H9 (cell line): Measurements from ENCODE around the gene OXCT1. TPM values are rescaled to one million over a fixed set of nuclear protein-coding genes. Genes with fewer than 3 reads are reported as not detected.

ENCODE experiments used
- DNase-seq: peaks from one replicate; pipeline ENCODE4 v3.0.0-alpha.2; 2017
- H2AFZ ChIP-seq: one replicate; pipeline ENCODE4 v1.6.1; 2013; ENCODE audit warnings: mild to moderate bottlenecking, low read length, control low read depth, moderate library complexity
- H2AK5ac ChIP-seq: 2 replicates; pipeline ENCODE4 v1.6.1; 2013; ENCODE audit warnings: low read length, control low read depth, mixed read lengths; ENCODE audit not compliant: insufficient read length
- H2BK120ac ChIP-seq: one replicate; pipeline ENCODE4 v1.6.1; 2013; ENCODE audit warnings: low read depth, mild to moderate bottlenecking, low read length, control low read depth, inconsistent platforms; ENCODE audit not compliant: poor library complexity, severe bottlenecking
- H2BK12ac ChIP-seq: 2 replicates; pipeline ENCODE4 v1.6.1; 2013; ENCODE audit warnings: low read length, control low read depth, mixed read lengths, low read depth; ENCODE audit not compliant: insufficient read length
- H2BK15ac ChIP-seq: 2 replicates; pipeline ENCODE4 v1.6.1; 2013; ENCODE audit warnings: low read depth, low read length, control low read depth
- H2BK20ac ChIP-seq: one replicate; pipeline ENCODE4 v1.6.1; 2013; ENCODE audit warnings: low read depth, mild to moderate bottlenecking, low read length, control low read depth, inconsistent platforms; ENCODE audit not compliant: poor library complexity, severe bottlenecking
- H2BK5ac ChIP-seq: 2 replicates; pipeline ENCODE4 v1.6.1; 2013; ENCODE audit warnings: low read length, control low read depth, mixed read lengths; ENCODE audit not compliant: insufficient read length
- H3K14ac ChIP-seq: 2 replicates; pipeline ENCODE4 v1.6.1; 2013; ENCODE audit warnings: low read length, control low read depth; ENCODE audit not compliant: insufficient read depth
- H3K18ac ChIP-seq: 2 replicates; pipeline ENCODE4 v1.6.1; 2013; ENCODE audit warnings: low read depth, mild to moderate bottlenecking, mixed read lengths, low read length, control low read depth; ENCODE audit not compliant: insufficient read length
- H3K23ac ChIP-seq: 2 replicates; pipeline ENCODE4 v1.6.1; 2013; ENCODE audit warnings: low read length, control low read depth, mixed read lengths, low read depth; ENCODE audit not compliant: insufficient read length
- H3K23me2 ChIP-seq: 2 replicates; pipeline ENCODE4 v1.6.1; 2013; ENCODE audit warnings: low read depth, mild to moderate bottlenecking, mixed read lengths, low read length, control low read depth; ENCODE audit not compliant: insufficient read length, poor library complexity, severe bottlenecking
- H3K27ac ChIP-seq: 2 replicates; pipeline ENCODE4 v1.5.1; 2013; ENCODE audit warnings: low read length, control low read depth, mixed read lengths, low read depth; ENCODE audit not compliant: insufficient read length
- H3K27me3 ChIP-seq: 2 replicates; pipeline ENCODE4 v1.6.1; 2013; ENCODE audit warnings: low read length, control low read depth, inconsistent platforms; ENCODE audit not compliant: insufficient read depth
- H3K4ac ChIP-seq: 2 replicates; pipeline ENCODE4 v1.6.1; 2013; ENCODE audit warnings: low read depth, mild to moderate bottlenecking, control low read depth, inconsistent platforms, low read length, moderate library complexity
- H3K4me1 ChIP-seq: 2 replicates; pipeline ENCODE4 v1.6.1; 2013; ENCODE audit warnings: low read length, control low read depth, inconsistent platforms; ENCODE audit not compliant: insufficient read depth
- H3K4me2 ChIP-seq: 2 replicates; pipeline ENCODE4 v1.6.1; 2013; ENCODE audit warnings: low read length, control low read depth, mixed read lengths; ENCODE audit not compliant: insufficient read length, insufficient read depth
- H3K56ac ChIP-seq: 2 replicates; pipeline ENCODE4 v1.6.1; 2013; ENCODE audit warnings: low read depth, mild to moderate bottlenecking, mixed read lengths, low read length, control low read depth; ENCODE audit not compliant: insufficient read length
- H3K79me1 ChIP-seq: 2 replicates; pipeline ENCODE4 v1.6.1; 2013; ENCODE audit warnings: low read depth, mild to moderate bottlenecking, moderate library complexity, low read length, control low read depth, inconsistent platforms; ENCODE audit not compliant: insufficient read depth, poor library complexity, severe bottlenecking
- H3K79me2 ChIP-seq: 2 replicates; pipeline ENCODE4 v1.6.1; 2013; ENCODE audit warnings: low read length, control low read depth, inconsistent platforms; ENCODE audit not compliant: insufficient read depth
- H3K9ac ChIP-seq: 2 replicates; pipeline ENCODE4 v1.6.1; 2013; ENCODE audit warnings: low read length, control low read depth, mixed read lengths; ENCODE audit not compliant: insufficient read length; ENCODE audit errors: extremely low read depth
- H3K9me3 ChIP-seq: one replicate; pipeline ENCODE4 v1.6.1; 2013; ENCODE audit warnings: low read depth, low read length, inconsistent platforms; ENCODE audit not compliant: control insufficient read depth
- H3T11ph ChIP-seq: one replicate; pipeline ENCODE4 v1.6.1; 2013; ENCODE audit warnings: mild to moderate bottlenecking, low read length, control low read depth, inconsistent platforms
- H4K20me1 ChIP-seq: one replicate; pipeline ENCODE4 v1.6.1; 2013; ENCODE audit not compliant: control insufficient read depth, insufficient read length, insufficient read depth
- H4K5ac ChIP-seq: 2 replicates; pipeline ENCODE4 v1.6.1; 2013; ENCODE audit warnings: low read depth, mild to moderate bottlenecking, mixed read lengths, low read length, control low read depth; ENCODE audit not compliant: insufficient read length
- H4K8ac ChIP-seq: replicated peaks from 2 replicates; pipeline ENCODE4 v1.6.1; 2013; ENCODE audit warnings: low read length, control low read depth, mixed read lengths, low read depth; ENCODE audit not compliant: insufficient read length
- H4K91ac ChIP-seq: 2 replicates; pipeline ENCODE4 v1.6.1; 2013; ENCODE audit warnings: low read depth, mild to moderate bottlenecking, moderate library complexity, mixed read lengths, low read length, control low read depth; ENCODE audit not compliant: insufficient read length
- H3K27ac Mint-ChIP-seq, 3 experiments: 2 replicates in 2 of 3; 3 replicates in 1 of 3; pipeline ENCODE4 v1.8.0; 2020 to 2021; ENCODE audit warnings: mixed read lengths in 3 of 3, mild to moderate bottlenecking in 1 of 3, moderate library complexity in 1 of 3
- H3K27me3 Mint-ChIP-seq: 2 replicates; pipeline ENCODE4 v1.8.0; 2021; ENCODE audit warnings: low read depth, mild to moderate bottlenecking, moderate library complexity, mixed read lengths
- H3K36me3 Mint-ChIP-seq, 3 experiments: 2 replicates in 2 of 3; 3 replicates in 1 of 3; pipeline ENCODE4 v1.8.0; 2020 to 2021; ENCODE audit warnings: low read depth in 3 of 3, mixed read lengths in 3 of 3; ENCODE audit not compliant: insufficient read depth in 1 of 3
- H3K4me1 Mint-ChIP-seq, 2 experiments: 2 replicates each; pipeline ENCODE4 v1.8.0; 2020; ENCODE audit warnings: mixed read lengths in 2 of 2
- H3K4me3 Mint-ChIP-seq, 2 experiments: 2 replicates in 1 of 2; 3 replicates in 1 of 2; pipeline ENCODE4 v1.8.0; 2020 to 2021; ENCODE audit warnings: mild to moderate bottlenecking in 2 of 2, mixed read lengths in 2 of 2, moderate library complexity in 1 of 2
- H3K9me3 Mint-ChIP-seq, 2 experiments: 2 replicates in 1 of 2; 3 replicates in 1 of 2; pipeline ENCODE4 v1.8.0; 2020; ENCODE audit warnings: mild to moderate bottlenecking in 2 of 2, mixed read lengths in 2 of 2, moderate library complexity in 1 of 2
- WGBS: extraction: QIAGEN DNeasy Blood & Tissue Kit; methylation state at CpG from one replicate; pipeline ENCODE4 v1.1.7; 2013; ENCODE audit warnings: missing lambda C conversion rate, low lambda C conversion rate, mixed read lengths; ENCODE audit not compliant: insufficient read length; ENCODE audit errors: extremely low coverage; 5-methylcytosine and 5-hydroxymethylcytosine counted together
- total RNA-seq: library from RNA; stranded (reverse); gene quantifications from 2 replicates; pipeline ENCODE4 v1.2.1, GENCODE V29; 2021
- TF ChIP-seq, protein P1 (sequence below): fragments of 200-600 bp; sonication (generic); conservative IDR thresholded peaks from 3 replicates; pipeline ENCODE4 v1.8.0; 2021; ENCODE audit warnings: antibody characterized with exemption, mild to moderate bottlenecking

The OXCT1 gene
- total RNA-seq, 1 experiment from 2014 or later = 25.6 TPM

DNA sequence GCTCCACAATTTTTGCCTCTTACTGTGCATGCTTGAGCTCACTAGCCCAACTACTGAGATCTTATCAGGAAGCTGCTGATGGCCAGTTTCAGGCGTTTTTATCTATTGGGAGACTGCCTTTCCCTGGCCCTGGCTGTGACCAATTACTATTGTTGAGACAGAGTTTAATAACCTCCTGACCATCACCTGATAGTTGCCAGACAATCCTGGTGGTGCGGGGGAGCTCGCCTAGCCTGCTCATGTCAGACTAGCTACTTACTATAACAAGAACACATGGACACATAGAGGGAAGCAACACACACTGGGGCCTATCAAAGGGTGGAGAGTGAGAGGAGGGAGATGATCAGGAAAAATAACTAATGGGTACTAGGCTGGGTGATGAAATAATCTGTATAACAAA, 13.0 kb upstream of the OXCT1 start:
- H3K27ac Mint-ChIP-seq = no peak overlapping the region
- Histone ChIP-seq H2BK15ac (no peak overlapping the region), H3K79me1 (no peaks in the 10 kb centered on the region), H3K4ac (no peak overlapping the region), H2BK12ac (no peak overlapping the region), H4K8ac (no peak overlapping the region), H3K14ac (no peak overlapping the region), H2BK20ac (no peak overlapping the region), H3K27ac (no peak overlapping the region), H2AK5ac (no peak overlapping the region), H3K18ac (no peak overlapping the region), H3T11ph (no peak overlapping the region), H3K9me3 (no peaks in the 10 kb centered on the region), H4K91ac (no peak overlapping the region), H3K56ac (no peak overlapping the region), H3K4me2 (no peak overlapping the region), H3K23ac (no peak overlapping the region), H3K27me3 (no peaks in the 10 kb centered on the region), H3K4me1 (no peaks in the 10 kb centered on the region), H4K5ac (no peak overlapping the region), H2BK5ac (no peak overlapping the region), H2AFZ (no peak overlapping the region), H3K79me2 (no peaks in the 10 kb centered on the region), H3K23me2 (no peaks in the 10 kb centered on the region), H3K9ac (no peak overlapping the region), H4K20me1 (no peaks in the 10 kb centered on the region), H2BK120ac (no peak overlapping the region)
- no peaks in the 10 kb centered on the region for H3K4me1 Mint-ChIP-seq
- peaks cover 2 to 7% (median 5%) of the 10 kb centered on the region in 3 experiments; a peak in 3 of 7 replicates for H3K36me3 Mint-ChIP-seq
- H3K9me3 Mint-ChIP-seq = peaks cover 12 to 13% of the 10 kb centered on the region in 2 experiments
- TF ChIP-seq, protein P1, sequence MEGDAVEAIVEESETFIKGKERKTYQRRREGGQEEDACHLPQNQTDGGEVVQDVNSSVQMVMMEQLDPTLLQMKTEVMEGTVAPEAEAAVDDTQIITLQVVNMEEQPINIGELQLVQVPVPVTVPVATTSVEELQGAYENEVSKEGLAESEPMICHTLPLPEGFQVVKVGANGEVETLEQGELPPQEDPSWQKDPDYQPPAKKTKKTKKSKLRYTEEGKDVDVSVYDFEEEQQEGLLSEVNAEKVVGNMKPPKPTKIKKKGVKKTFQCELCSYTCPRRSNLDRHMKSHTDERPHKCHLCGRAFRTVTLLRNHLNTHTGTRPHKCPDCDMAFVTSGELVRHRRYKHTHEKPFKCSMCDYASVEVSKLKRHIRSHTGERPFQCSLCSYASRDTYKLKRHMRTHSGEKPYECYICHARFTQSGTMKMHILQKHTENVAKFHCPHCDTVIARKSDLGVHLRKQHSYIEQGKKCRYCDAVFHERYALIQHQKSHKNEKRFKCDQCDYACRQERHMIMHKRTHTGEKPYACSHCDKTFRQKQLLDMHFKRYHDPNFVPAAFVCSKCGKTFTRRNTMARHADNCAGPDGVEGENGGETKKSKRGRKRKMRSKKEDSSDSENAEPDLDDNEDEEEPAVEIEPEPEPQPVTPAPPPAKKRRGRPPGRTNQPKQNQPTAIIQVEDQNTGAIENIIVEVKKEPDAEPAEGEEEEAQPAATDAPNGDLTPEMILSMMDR = no peak
- no peaks in the 10 kb centered on the region; the same call in 1 of the 2 replicates for H3K27me3 Mint-ChIP-seq
- no CpG with 5 or more reads among the region's 3 CpGs for WGBS
- H3K4me3 Mint-ChIP-seq = no peak overlapping the region
- DNase-seq = no peak
